Upper lobe of right lung (tissue), 1 donor: ENCODE results near the gene ADRB1. TPM values are rescaled to one million over a fixed set of nuclear protein-coding genes. Genes with fewer than 3 reads are reported as not detected.

Source experiments
- ATAC-seq: fragments of 200-7000 bp; cut with Tn5 transposase; one replicate; pipeline ENCODE4 v1.9.1; 2020; ENCODE audit warnings: mild to moderate bottlenecking, moderate library complexity
- DNase-seq: peaks from one replicate; pipeline ENCODE4 v3.0.0-alpha.2; 2020
- H3K27ac ChIP-seq: fragments of 200-600 bp; one replicate; pipeline ENCODE4 v1.8.0; 2022
- H3K27me3 ChIP-seq: fragments of 200-600 bp; one replicate; pipeline ENCODE4 v1.8.0; 2022; ENCODE audit warnings: mild to moderate bottlenecking
- H3K36me3 ChIP-seq: fragments of 200-600 bp; one replicate; pipeline ENCODE4 v1.8.0; 2022
- H3K4me1 ChIP-seq: fragments of 200-600 bp; one replicate; pipeline ENCODE4 v1.8.0; 2022
- H3K4me3 ChIP-seq: fragments of 200-600 bp; one replicate; pipeline ENCODE4 v1.8.0; 2022; ENCODE audit warnings: mild to moderate bottlenecking
- H3K9me3 ChIP-seq: fragments of 200-600 bp; one replicate; pipeline ENCODE4 v1.8.0; 2022
- CTCF ChIP-seq: fragments of 200-600 bp; IDR thresholded peaks from one replicate; pipeline ENCODE4 v1.8.0; 2022; ENCODE audit warnings: antibody characterized with exemption
- intact Hi-C: fragments of 100-400 bp; cut with DNase I; formaldehyde crosslinking; loops from one replicate; pipeline ENCODE4 v1.11.0; 2022
- total RNA-seq: library from RNA; stranded (reverse); fragmentation: NEBNext Ultra II Directional; extraction: Animal tissue kit (Norgen Biotek cat#: 25700); gene quantifications from one replicate; pipeline ENCODE4 v1.2.1, GENCODE V29; 2021
- donor health status: DM: no; HTN: yes; CAD: no; lungs with severe emphysema.

ADRB1 gene
- total RNA-seq, 1 donor from 2014 or later, result 18.6 TPM

DNA sequence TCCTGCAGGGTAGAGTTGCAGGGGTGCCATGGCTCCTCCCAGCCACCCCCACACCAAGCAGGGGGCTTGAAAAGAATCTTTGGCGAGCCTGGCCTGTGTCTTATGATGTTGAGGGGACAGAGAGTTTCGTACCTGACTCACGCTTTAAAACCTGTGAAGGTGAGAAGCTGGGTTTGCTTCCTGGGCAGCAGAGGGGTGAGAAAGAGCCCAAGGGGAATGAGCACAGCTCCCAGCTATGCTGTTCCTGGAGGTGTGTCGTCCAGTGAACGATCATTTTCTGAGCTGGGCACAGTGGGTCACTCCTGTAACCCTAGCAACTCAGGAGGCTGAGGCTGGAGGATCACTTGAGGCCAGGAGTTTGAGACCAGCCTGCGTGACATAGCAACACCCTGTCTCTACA is 13.5 kb upstream of the ADRB1 start:
- Histone ChIP-seq H3K9me3 (no peaks in the 10 kb centered on the region), H3K4me1 (peaks cover 17% of the 10 kb centered on the region), H3K4me3 (no peak overlapping the region), H3K36me3 (no peaks in the 10 kb centered on the region), H3K27me3 (no peaks in the 10 kb centered on the region), H3K27ac (no peak overlapping the region)
- ATAC-seq (no peak), DNase-seq (no peak)
- intact Hi-C loops, result no loop called here
- no peak for TF ChIP-seq CTCF

DNA sequence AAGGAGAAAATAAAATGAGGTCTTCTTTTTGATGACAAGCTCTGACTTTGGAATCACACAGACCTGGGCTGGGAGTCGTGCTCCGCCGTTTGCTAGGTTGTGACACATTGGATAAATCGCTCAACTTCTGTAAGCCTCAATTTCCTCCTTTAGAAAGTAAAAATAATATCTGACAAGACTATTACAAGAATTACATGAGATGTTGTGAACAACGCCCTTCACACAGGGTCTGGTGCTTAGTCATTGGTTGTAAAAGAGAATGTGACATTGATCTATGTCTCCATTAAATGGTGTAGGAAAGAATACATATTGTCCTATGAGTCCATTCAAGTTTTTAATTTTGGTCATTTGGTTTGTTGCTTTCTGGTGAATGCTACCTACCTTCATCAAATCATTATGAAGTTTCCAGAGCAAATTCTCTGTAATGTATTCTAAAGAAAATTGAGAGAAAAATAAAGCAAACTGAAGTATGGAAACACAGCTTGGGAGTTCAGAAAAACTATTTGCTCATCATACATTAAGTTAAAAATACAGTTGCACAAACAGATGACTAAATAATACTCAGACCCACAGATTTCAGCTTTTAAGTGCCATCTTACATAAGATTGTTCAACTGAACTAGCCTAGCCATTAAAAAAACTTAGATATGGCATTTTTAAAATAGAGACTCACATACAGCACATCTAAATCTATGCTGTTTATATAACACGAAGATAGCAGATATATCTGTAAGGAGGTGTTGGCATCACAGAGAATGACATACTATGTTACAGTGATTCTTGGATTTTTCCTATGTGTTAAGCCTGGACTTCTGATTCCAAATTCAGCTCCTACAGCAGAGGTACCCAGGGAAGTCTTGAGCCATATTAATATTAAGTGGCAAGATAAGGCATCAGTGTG is 12.3 kb upstream of the ADRB1 start:
- no peak for TF ChIP-seq CTCF

GRCh38 chr10:114033566-114033965 is 10.1 kb upstream of the ADRB1 start:
- H3K27me3 ChIP-seq, result no peaks in the 10 kb centered on the region
- intact Hi-C loops, result no loop called here
- no peaks in the 10 kb centered on the region for H3K9me3 ChIP-seq
- ATAC-seq (no peak), DNase-seq (no peak)
- H3K4me3 ChIP-seq, result no peak overlapping the region
- no peak for TF ChIP-seq CTCF
- H3K27ac ChIP-seq, result no peak overlapping the region
- H3K36me3 ChIP-seq, result no peaks in the 10 kb centered on the region
- no peaks in the 10 kb centered on the region for H3K4me1 ChIP-seq

More for the DNA sequence above, 12.3 kb upstream of the ADRB1 start:
- H3K27me3 ChIP-seq, result no peaks in the 10 kb centered on the region
- DNase-seq, result no peak
- H3K36me3 ChIP-seq, result no peaks in the 10 kb centered on the region
- intact Hi-C loops, result no loop called here
- ATAC-seq, result no peak
- peaks cover 6% of the 10 kb centered on the region for H3K4me1 ChIP-seq
- H3K9me3 ChIP-seq, result no peaks in the 10 kb centered on the region
- H3K27ac ChIP-seq, result no peak overlapping the region
- H3K4me3 ChIP-seq, result no peak overlapping the region

DNA sequence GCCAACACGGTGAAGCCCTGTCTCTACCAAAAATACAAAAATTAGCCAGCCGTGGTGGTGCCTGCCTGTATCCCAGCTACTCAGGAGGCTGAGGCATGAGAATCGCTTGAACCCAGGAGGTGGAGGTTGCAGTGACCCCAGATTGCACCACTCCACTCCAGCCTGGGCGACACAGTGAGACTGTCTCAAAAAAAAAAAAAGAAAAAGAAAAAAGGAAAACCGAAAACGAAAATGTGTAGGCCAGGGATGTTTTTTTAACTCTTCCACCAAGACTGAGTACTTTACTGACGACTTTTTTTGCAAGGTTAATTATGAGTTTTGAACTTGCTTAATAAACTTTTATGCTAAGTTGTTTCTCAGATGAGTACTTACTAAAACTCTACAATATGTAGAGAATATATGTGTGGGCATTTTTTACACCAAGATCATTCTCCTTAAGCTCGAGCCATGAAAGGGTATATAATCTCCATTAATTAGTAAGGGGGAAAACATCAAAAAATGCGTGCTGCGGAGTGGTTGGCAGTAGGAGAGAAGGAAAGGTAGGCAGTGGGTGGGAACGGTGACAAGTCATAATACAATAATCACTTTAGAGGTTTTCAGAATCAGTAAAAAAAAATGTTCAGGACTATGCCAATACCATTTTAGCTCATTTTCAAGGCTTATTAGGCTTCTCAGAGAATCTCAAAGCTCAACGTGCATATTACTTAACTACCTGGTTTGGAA is 8.6 kb upstream of the ADRB1 start:
- no peaks in the 10 kb centered on the region for H3K4me1 ChIP-seq

DNA sequence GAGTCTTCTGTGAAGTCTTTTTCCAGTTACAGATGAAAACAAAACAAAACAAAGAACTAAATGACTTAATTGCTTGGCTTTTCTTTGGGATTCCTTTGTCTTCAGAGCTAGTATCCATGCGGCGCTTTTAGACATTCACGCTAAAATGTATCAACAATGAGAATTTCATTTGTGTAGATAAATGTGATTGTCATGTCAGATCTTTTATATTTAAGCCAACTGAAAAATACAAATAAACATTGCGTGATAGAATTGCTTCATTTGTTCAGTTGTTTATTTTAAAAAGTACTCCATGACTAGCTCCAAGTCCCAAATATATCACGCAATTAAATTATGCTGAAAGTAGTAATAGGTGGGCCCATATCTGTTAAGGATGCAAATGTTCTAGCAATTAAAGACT is 7.9 kb upstream of the ADRB1 start:
- Histone ChIP-seq H3K36me3 (no peaks in the 10 kb centered on the region), H3K27ac (no peak overlapping the region), H3K9me3 (no peaks in the 10 kb centered on the region), H3K4me1 (no peaks in the 10 kb centered on the region), H3K4me3 (no peak overlapping the region), H3K27me3 (no peaks in the 10 kb centered on the region)
- no peak for TF ChIP-seq CTCF
- intact Hi-C loops, result no loop called here
- DNase-seq (no peak), ATAC-seq (no peak)

More for the DNA sequence above, 8.6 kb upstream of the ADRB1 start:
- Histone ChIP-seq H3K27ac (no peak overlapping the region), H3K27me3 (no peaks in the 10 kb centered on the region), H3K4me3 (no peak overlapping the region), H3K36me3 (no peaks in the 10 kb centered on the region), H3K9me3 (no peaks in the 10 kb centered on the region)
- DNase-seq (no peak), ATAC-seq (no peak)
- intact Hi-C loops, result no loop called here
- TF ChIP-seq CTCF, result no peak
